ENCODE results near the gene CADM4. TPM values are rescaled to one million over a fixed set of nuclear protein-coding genes. Genes with fewer than 3 reads are reported as not detected.

CADM4 gene
- total and polyA plus RNA-seq, 9 of the 15 experiments (the other 6 are each of a cell fraction or from before 2014, with no cell fraction given), result 0.03 to 4.6 (median 1.3) TPM

GRCh38 chr19:43678512-43679261 lies 39.0 kb upstream of the CADM4 start:
- Histone ChIP-seq H3K79me2 (ENCODE audit: control insufficient read depth, insufficient read depth, low read length) (no peaks in the 10 kb centered on the region), H3K36me3 (ENCODE audit: control insufficient read depth, insufficient read depth, low read length) (no peaks in the 10 kb centered on the region), H3K4me1 (replicated peaks in 1 of 2; ENCODE audit: control insufficient read depth in 2 of 2, insufficient read depth in 2 of 2, low read length in 2 of 2) (peaks cover 30% of the 10 kb centered on the region in 2 experiments), H4K20me1 (replicated peaks; ENCODE audit: control insufficient read depth, insufficient read depth, low read length) (no peaks in the 10 kb centered on the region), H3K9ac (ENCODE audit: insufficient read depth in 1 of 2, low read depth in 2 of 2, low read length in 2 of 2) (no peak overlapping the region), H3K4me3 (no peak overlapping the region), H2AFZ (ENCODE audit: low read depth, low read length) (no peak overlapping the region), H3K27ac (ENCODE audit: extremely low read depth, low read depth, low read length) (no peak overlapping the region), H3K9me3 (replicated peaks; ENCODE audit: control insufficient read depth, insufficient read depth, low read depth, low read length) (no peaks in the 10 kb centered on the region), H3K9me1 (ENCODE audit: control insufficient read depth, insufficient read depth, low read length) (no peaks in the 10 kb centered on the region), H3K4me2 (ENCODE audit: insufficient read depth, low read length) (no peak overlapping the region), H3K27me3 (ENCODE audit: control insufficient read depth in 2 of 2, insufficient read depth in 2 of 2, low read length in 2 of 2) (no peaks in the 10 kb centered on the region)
- in situ Hi-C loops (cut with MboI) (no loop called here), intact Hi-C loops (cut with micrococcal nuclease) (no loop called here)
- POLR2A ChIA-PET, result interaction anchor here (0.6 to 2.0 kb wide), 3 partner anchors 9 to 106 kb away, joined by 3 to 5 read pairs (median 4); partner anchors contain the start of gene PLAUR
- no peak for ATAC-seq
- TF ChIP-seq HDAC1 (IDR thresholded peaks at IDR 0.05) (no peak), ZNF586 (CRISPR knock-in tag; conservative IDR thresholded peaks at IDR 0.05) (no peak), ZNF830 (CRISPR knock-in tag; IDR thresholded peaks at IDR 0.05) (no peak), ARID2 (IDR thresholded peaks at IDR 0.05) (no peak), RUNX1 (IDR thresholded peaks at IDR 0.05; ENCODE audit: low read depth) (no peak), NONO (IDR thresholded peaks at IDR 0.05; ENCODE audit: low read depth in 2 of 2, low read length in 1 of 2) (no peak), ZNF133 (CRISPR knock-in tag; IDR thresholded peaks at IDR 0.05) (no peak), PCBP1 (IDR thresholded peaks at IDR 0.05; ENCODE audit: low read depth, low read length, poor library complexity, severe bottlenecking) (no peak), XRCC5 (IDR thresholded peaks at IDR 0.05; ENCODE audit: low read depth, low read length) (no peak), NR2F6 (CRISPR knock-in tag; IDR thresholded peaks at IDR 0.05) (no peak), IFI16 (CRISPR knock-in tag; IDR thresholded peaks at IDR 0.05) (no peak), ZNF707 (CRISPR knock-in tag; conservative IDR thresholded peaks at IDR 0.05) (no peak), CBFA2T2 (conservative IDR thresholded peaks at IDR 0.05) (no peak)
- FAIRE-seq, result no peak
- 68% methylated on average over 11 of the region's 11 CpGs for WGBS (ENCODE audit: insufficient coverage, low coverage, missing lambda C conversion rate)
- CTCF ChIA-PET (ENCODE audit: low intra/inter-chr PET ratio), result no interaction called here
- no TSS peak for BruUV-seq (replicated peaks)
- no peak for DNase-seq (ENCODE audit: extremely low read depth in 1 of 4, low spot score in 3 of 4)
